GM11168 (cell line): Measurements from ENCODE around the gene XPNPEP1.

ENCODE experiments used
- in situ Hi-C: fragments of 300-500 bp; cut with MboI; formaldehyde crosslinking; loops from one replicate; pipeline ENCODE4 v1.12.0; 2022; ENCODE audit warnings: low sequenced_read_pairs; ENCODE audit not compliant: unreplicated experiment

XPNPEP1 gene

GRCh38 chr10:109922976-109923921, at the start of gene XPNPEP1:
XPNPEP1 (minus strand) TSS chr10:109923511; CDS start chr10:109923433, 78 bp downstream.
- in situ Hi-C loops = no loop called here

- in situ Hi-C loops = no loop called here
Observed at GRCh38 chr10:109972372-109973001, 49.2 kb upstream of the XPNPEP1 start.

- in situ Hi-C loops = no loop called here
Observed at GRCh38 chr10:109971634-109972033, 48.3 kb upstream of the XPNPEP1 start.

- in situ Hi-C loops = no loop called here
Observed at GRCh38 chr10:109969760-109970346, 46.5 kb upstream of the XPNPEP1 start.

- in situ Hi-C loops = no loop called here
Observed at GRCh38 chr10:109968953-109969759, 45.8 kb upstream of the XPNPEP1 start.

- in situ Hi-C loops = no loop called here
Observed at GRCh38 chr10:109967739-109968088, 44.4 kb upstream of the XPNPEP1 start.

- in situ Hi-C loops = no loop called here
Observed at GRCh38 chr10:109966961-109967738, 43.8 kb upstream of the XPNPEP1 start.

GRCh38 chr10:109964318-109964717, 41.0 kb upstream of the XPNPEP1 start:
- in situ Hi-C loops = no loop called here

GRCh38 chr10:109963439-109963838, 40.1 kb upstream of the XPNPEP1 start:
- in situ Hi-C loops = no loop called here

- in situ Hi-C loops = no loop called here
Observed at GRCh38 chr10:109962247-109962646, 38.9 kb upstream of the XPNPEP1 start.

GRCh38 chr10:109961174-109962001, 38.1 kb upstream of the XPNPEP1 start:
- in situ Hi-C loops = no loop called here

- in situ Hi-C loops = no loop called here
Observed at GRCh38 chr10:109960682-109961081, 37.4 kb upstream of the XPNPEP1 start.

- in situ Hi-C loops = no loop called here
Observed at GRCh38 chr10:109959259-109960145, 36.2 kb upstream of the XPNPEP1 start.

GRCh38 chr10:109958059-109958458, 34.7 kb upstream of the XPNPEP1 start:
- in situ Hi-C loops = no loop called here

- in situ Hi-C loops = no loop called here
Observed at GRCh38 chr10:109957092-109957797, 33.9 kb upstream of the XPNPEP1 start.

GRCh38 chr10:109956454-109957091, 33.3 kb upstream of the XPNPEP1 start:
- in situ Hi-C loops = no loop called here

- in situ Hi-C loops = no loop called here
Observed at GRCh38 chr10:109953766-109954165, 30.5 kb upstream of the XPNPEP1 start.
